GM10266 (cell line): Measurements from ENCODE around the gene KHDRBS1.
A peak's percentile ranks its signal among the peaks of the same experiment; 100 is the strongest.

Experiments used
- DNase-seq: peaks from one replicate; pipeline ENCODE4 v3.0.0; 2012; ENCODE audit errors: extremely low spot score
- CTCF ChIP-seq: IDR thresholded peaks from 2 replicates; pipeline ENCODE4 v1.5.1; 2012; ENCODE audit warnings: mild to moderate bottlenecking, low read depth; ENCODE audit not compliant: control insufficient read depth, insufficient read depth; ENCODE audit errors: missing control alignments

Gene KHDRBS1

GRCh38 chr1:31981456-31981839 lies 32.2 kb upstream of the KHDRBS1 start:
- DNase-seq: no peak
- no peak for TF ChIP-seq CTCF

- TF ChIP-seq CTCF: no peak
- DNase-seq: no peak
Observed at GRCh38 chr1:31981972-31982371, 31.7 kb upstream of the KHDRBS1 start.

GRCh38 chr1:31984419-31985347 lies 29.0 kb upstream of the KHDRBS1 start:
- no peak for DNase-seq
- no peak for TF ChIP-seq CTCF

- peak; percentile 56 for DNase-seq
- TF ChIP-seq CTCF: no peak
Observed at GRCh38 chr1:31985430-31985829, 28.2 kb upstream of the KHDRBS1 start.

GRCh38 chr1:31987135-31987619 lies 26.5 kb upstream of the KHDRBS1 start:
- no peak for TF ChIP-seq CTCF
- no peak for DNase-seq

- no peak for DNase-seq
Observed at GRCh38 chr1:31989964-31990363, 23.7 kb upstream of the KHDRBS1 start.

More at GRCh38 chr1:31989964-31990363, 23.7 kb upstream of the KHDRBS1 start:
- no peak for TF ChIP-seq CTCF
